ENCODE data around the gene EEF1E1.
"Not testable (repeated sequence)": the region's sequence is repeated elsewhere in the genome, so short reads cannot be mapped to it uniquely, and the experiment has no call there.

EEF1E1 gene

DNA sequence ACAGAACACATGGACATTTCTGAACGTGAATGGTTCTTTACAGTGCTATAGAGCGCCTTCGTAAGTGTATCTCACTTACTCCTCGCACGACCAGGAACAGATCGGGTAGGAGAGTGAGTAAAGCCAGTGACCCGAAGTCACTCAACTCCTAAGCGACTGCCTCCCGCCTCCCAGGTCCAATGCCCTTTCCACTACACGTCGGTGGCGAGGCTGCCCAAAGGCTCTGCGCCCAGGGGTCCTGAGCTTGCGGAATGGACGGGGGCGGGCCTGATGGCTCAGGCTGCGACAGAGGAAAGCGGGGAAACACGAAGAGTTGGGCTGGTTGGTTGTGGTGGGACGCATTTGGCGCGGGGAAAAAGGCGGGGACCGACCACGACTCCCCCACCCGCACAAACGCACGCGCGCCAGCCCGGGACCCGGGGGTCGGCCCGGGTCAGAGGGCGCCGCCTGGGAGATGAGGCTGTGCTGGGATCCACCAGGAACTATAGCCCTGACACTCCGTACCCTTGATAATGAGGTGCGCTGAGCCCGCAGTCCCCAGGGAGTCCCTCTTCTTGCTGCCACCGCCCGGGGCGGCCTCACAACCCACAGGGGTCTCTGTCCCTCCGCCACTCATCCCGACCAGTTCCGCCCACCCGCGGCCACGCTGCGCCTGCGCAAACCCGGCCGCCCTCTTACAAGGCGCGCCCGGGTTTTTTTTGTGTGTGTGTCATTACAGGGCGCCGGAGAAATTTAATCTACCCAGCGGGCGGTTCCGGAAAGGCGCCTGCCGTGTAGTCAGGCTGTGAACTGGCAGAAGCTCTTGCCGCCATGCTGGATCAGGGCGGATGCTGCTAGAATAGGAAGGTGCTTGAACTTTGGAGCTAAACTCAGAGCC lies 38.3 kb downstream of the EEF1E1 start, which contains the start of gene BLOC1S5:
TSS of gene BLOC1S5 (minus strand) at position 629 of the 877 bp plus-strand sequence. CDS start at position 616, 13 bp downstream.
- DNase-seq (ENCODE audit: low read depth in 2 of 2): peak; percentile 87 to 98

DNA sequence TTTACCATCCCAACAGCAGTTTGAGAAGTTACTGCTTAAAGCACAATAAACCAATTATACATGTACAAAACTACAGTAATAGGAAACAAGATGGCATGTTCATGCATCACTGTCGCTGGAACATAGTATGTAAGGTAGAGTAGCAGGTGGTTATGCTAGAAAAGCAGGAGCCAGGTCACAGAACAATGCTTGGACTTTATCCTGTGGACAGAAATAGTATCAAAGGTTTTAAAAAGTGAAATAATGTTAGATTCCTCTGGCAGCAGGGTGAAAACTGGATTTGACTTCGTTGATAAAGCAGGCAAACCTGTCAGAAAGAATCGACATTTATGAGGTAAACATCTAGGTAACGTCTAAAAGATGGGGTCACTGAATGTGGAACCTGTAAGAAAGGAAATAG lies 40.6 kb downstream of the EEF1E1 start:
- no peak for DNase-seq (ENCODE audit: low read depth in 2 of 2)

DNA sequence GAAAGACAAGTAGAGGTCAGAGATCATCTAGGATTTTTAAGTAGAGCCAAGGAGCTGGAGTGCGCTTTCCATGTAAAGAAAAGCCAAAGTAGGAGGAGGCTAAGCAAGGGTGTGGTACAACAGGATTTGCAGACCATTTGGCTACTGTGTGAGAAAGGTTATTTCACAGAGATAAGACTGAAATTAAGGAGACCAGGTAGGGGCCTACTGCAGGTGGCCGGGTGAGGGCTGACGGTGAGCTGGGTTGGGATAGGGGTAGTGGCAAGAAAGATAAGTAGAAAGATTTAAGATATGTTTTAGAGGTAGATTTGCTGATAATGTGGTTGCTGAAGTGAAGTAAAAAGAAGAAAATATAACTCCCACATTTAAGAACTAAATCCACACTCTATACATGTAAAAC lies 42.0 kb downstream of the EEF1E1 start:
- no peak for DNase-seq (ENCODE audit: low read depth in 2 of 2)

DNA sequence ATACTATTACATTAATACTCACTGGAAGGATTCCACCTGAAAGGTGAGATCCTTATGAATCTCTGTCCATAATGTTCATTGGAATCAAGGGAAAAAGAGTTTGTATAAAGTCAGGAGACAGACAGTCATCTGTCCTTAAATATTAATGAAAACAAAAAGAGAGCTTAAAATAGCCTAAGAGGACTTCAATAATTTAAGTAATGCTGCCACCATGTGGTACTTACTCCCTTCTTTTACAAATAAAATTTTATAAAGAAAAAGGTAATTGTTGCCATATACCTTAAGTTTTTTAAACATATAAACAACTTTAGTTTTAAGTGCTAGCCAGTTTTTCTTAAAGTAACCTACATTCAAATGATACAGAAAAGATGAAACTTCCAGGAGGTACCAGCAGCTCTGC lies 43.2 kb downstream of the EEF1E1 start:
- DNase-seq (ENCODE audit: low read depth in 2 of 2): no peak

DNA sequence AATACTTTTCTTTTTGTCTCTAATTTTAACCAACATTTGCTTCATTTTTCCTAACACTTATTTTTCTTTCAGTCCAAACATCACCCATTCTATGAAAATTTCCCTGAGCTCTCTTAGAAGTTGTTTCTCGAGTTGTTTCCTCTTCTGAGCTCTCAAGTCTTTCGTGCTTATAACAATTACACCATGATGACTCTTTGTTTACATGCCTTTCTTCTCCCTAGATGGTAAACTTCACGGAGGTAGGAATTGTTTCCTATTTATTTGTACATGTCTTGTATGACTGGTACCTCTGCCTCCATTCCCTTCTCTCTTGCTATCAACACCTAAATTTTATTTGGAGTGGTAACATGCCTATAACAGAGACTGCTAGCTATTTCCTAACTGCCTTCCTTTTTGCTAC lies 44.6 kb downstream of the EEF1E1 start:
- no peak for DNase-seq (ENCODE audit: low read depth in 2 of 2)

DNA sequence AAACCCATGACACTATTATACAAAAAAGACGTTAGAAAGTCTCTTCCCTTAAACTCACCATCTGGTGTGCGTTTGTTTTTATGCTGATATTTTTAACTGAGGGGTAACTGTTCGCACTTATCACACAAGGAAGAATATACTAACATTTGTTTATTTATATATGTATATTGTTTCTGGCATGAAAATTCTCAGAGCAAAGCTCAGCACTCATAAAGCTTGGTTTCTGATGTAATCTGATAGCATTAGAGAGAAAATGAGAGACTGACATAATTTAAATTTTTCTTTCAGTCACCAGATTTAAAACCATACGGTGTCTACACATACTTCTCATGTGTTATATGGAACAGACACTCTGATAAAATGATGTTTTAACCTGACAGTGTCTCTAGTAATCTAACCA lies 45.1 kb downstream of the EEF1E1 start:
- no peak for DNase-seq (ENCODE audit: low read depth in 2 of 2)

DNA sequence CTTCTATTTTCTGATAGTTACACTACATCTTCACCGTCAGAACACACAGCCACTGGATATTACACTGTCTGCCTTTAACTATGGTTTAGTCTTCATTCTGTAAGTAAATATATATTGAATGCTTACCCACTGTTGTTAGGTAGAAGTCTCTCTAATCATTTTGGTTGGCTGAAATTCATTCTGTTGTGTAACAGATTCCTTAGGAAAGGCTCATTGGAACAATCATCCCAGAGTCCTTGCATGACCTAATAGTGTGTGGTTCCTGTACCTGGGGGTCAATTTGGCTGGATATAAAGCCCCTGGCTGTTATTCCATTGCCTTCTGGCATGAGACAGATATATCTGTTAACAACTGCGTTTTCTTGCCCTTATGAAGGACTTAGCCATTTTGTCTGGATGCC lies 48.1 kb downstream of the EEF1E1 start:
- no peak for DNase-seq (ENCODE audit: low read depth in 2 of 2)

DNA sequence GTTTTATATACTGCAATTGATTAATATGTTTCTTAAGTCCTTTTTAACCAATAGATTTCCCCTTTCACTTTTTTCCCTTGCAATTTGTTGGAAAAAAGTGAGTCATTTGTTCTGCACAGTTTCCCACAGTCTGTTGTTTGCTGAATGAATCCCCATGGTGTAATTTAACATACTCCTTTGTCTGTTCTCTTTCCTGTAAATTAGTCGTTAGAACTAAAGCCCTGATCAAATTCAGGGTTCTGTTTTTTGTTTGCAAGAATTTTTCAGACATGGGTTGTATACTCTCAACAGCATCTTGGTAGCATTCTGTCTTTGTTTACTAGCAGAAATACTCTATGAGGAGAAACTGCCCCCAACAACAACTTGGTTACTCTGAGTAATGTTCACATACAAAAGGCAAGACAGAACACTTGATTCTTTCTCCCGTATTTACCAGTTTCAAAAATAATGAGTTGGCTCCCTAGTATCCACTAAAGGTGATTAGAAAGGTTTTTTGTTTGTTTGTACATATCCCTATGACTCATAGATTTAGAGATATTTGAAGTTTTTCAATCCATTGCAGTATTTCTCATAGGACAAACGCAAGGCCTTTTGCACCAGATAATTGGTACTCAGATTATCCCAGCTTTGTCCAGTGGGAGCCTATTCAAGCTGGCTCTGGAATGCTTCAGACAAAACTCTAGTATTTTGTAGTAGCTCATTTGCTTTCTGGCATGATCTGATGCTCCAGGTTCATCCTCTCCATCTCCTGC lies 54.6 kb downstream of the EEF1E1 start:
- DNase-seq (ENCODE audit: low read depth in 2 of 2): no peak

DNA sequence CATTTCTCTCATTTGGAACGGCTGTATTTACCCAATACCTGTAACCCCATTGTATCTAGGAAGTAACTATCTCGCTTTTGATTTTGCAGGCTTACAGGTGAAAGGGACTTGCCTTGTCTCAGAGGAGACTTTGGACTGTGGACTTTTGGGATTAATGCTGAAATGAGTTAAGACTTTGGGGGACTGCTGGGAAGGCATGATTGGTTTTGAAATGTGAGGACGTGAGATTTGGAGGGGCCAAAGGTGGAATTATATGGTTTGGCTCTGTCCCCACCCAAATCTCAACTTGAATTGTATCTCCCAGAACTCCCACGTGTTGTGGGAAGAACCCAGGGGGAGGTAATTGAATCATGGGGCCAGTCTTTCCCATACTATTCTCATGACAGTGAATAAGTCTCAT lies 56.6 kb downstream of the EEF1E1 start:
- not testable (repeated sequence) for DNase-seq (ENCODE audit: low read depth in 2 of 2)

DNA sequence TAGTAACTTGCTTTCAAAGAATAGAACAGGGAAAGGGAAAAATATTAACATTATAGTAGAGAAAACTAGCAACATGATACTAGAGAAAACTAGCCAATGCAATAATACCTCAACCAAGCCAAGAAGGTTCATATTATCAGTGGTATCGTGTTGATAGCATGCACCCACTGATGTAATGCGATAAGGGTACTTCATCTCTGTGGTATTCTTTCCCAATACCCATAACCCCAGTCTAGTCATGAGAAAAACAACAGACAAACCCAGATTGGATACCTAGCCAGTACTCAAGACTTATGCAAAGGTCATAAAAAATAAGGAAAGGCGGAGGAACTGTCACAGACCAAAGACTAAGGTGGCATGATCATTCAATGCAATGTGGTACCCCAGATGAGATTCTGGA lies 59.1 kb downstream of the EEF1E1 start:
- no peak for DNase-seq (ENCODE audit: low read depth in 2 of 2)

DNA sequence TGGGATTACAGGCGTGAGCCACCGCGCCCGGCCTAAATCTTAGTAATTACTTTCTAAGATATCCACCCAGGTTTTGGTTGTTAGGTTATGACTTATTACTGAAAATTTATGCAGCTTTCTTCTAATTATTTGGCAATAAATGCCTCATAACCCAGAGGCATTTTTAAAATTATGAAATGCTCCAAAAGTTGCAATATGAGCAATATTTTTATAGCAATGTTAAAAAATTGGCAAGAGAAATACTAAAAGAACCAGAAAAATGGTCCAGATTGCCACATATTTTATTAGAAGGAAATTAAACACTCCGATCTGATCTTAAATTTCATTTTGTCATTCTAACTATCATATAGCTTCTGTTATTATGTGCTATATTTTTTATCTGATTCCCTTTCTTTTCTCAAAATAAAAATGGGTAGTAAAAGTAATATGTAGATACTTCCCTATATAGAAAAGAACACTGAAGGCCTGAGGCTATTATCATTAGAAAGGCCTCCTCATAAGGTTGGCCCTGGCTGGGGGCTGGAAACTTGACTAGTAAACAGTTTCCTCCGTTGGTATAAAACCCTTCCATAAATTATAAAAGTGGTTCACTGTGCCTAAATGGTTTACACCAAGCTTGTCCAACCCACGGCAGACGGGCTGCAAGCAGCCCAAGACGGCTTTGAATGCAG lies 60.3 kb downstream of the EEF1E1 start:
- no peak for DNase-seq (ENCODE audit: low read depth in 2 of 2)

DNA sequence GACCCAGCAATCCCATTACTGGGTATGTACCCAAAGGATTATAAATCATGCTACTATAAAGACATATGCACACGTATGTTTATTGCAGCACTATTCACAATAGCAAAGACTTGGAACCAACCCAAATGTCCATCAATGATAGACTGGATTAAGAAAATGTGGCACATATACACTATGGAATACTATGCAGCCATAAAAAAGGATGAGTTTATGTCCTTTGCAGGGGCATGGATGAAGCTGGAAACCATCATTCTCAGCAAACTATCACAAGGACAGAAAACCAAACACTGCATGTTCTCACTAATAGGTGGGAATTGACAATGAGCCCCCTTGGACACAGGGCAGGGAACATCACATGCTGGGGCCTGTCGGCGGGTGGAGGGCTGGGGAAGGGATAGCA lies 68.2 kb downstream of the EEF1E1 start:
- not testable (repeated sequence) for DNase-seq (ENCODE audit: low read depth in 2 of 2)

DNA sequence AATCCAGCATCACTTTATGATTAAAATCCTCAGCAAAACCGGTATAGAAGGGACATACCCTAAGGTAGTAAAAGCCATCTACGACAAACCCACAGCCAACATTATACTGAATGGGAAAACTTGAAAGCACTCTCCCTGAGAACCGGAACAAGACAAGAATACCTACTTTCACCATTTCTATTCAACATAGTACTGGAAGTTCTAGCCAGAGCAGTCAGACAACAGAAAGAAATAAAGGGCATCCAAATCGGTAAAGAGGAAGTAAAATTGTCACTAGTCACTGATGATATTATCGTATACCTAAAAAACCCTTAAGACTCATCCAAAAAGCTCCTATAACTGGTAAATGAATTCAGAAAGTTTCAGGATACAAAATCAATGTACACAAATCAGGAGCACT lies 71.4 kb downstream of the EEF1E1 start:
- no peak for DNase-seq (ENCODE audit: low read depth in 2 of 2)

Data from stimulated activated CD4-positive, alpha-beta T cell treated with anti-CD3 and anti-CD28 coated beads, Interleukin-1b, Interleukin-23, amount 100 ng/mL, for 1 hour (primary cell).